HCT116 (cell line): ENCODE data around the gene RXRA. TPM values are rescaled to one million over a fixed set of nuclear protein-coding genes. Genes with fewer than 3 reads are reported as not detected.

ENCODE experiments used
- ATAC-seq: fragments of 200-7000 bp; cut with Tn5 transposase; 2 replicates; pipeline ENCODE4 v1.9.1; 2020; ENCODE audit warnings: mild to moderate bottlenecking, moderate library complexity
- BruUV-seq: library from RNA; stranded (reverse); fragments of 400-500 nt; replicated peaks from 2 replicates; lab custom pipeline; 2021; lab: Mats Ljungman, UMichigan
- CTCF ChIA-PET: fragments of 300-600 bp; sonication (Branson Sonifier 250); formaldehyde crosslinking; loops from one replicate; lab custom pipeline; 2021; ENCODE audit warnings: antibody characterized with exemption; lab: Charles Lee
- POLR2A ChIA-PET: fragments of 300-600, 350-600 bp; sonication (Branson Sonifier 250); formaldehyde crosslinking; loops from one replicate; lab custom pipeline; 2021; ENCODE audit warnings: antibody characterized with exemption; lab: Charles Lee
- RAD21 ChIA-PET, 2 experiments: fragments of 300-600 bp; sonication (Branson Sonifier 250); formaldehyde crosslinking; loops; one replicate each; lab custom pipeline; 2023; ENCODE audit warnings: low total read pairs in 2 of 2; ENCODE audit not compliant: uncharacterized antibody in 2 of 2, unreplicated experiment in 2 of 2, low non-redundant PET in 1 of 2; lab: Charles Lee
- DNase-seq: peaks from one replicate; pipeline ENCODE4 v3.0.0-alpha.2; 2010; ENCODE audit warnings: low read depth, low spot score
- H2AFZ ChIP-seq: fragments of 200-600 bp; shearing (Covaris generic), sonication (generic); 2 replicates; pipeline ENCODE4 v1.6.1; 2017; ENCODE audit warnings: low read depth, mixed run types, mixed read lengths, antibody characterized with exemption, low read length; ENCODE audit not compliant: poor library complexity, severe bottlenecking
- H3K27ac ChIP-seq: 2 replicates; pipeline ENCODE4 v1.5.1; 2012; ENCODE audit warnings: low read depth, low read length
- H3K27me3 ChIP-seq: fragments of 200-600 bp; sonication (generic); 2 replicates; pipeline ENCODE4 v1.6.1; 2016; ENCODE audit warnings: mixed run types, low read length, mixed read lengths; ENCODE audit not compliant: insufficient read depth
- H3K36me3 ChIP-seq, 2 experiments: fragments of 200-500 bp in 1 of 2; fragments of 200-600 bp in 1 of 2; sonication (Bioruptor generic) in 1 of 2; sonication (generic) in 1 of 2; 2 replicates each; pipeline versions ENCODE4 v1.5.1 to v1.6.1; 2014 to 2016; ENCODE audit warnings: low read length in 2 of 2, inconsistent platforms in 1 of 2, mixed read lengths in 1 of 2, mixed run types in 1 of 2; ENCODE audit not compliant: insufficient read depth in 2 of 2, control insufficient read depth in 1 of 2
- H3K4me1 ChIP-seq, 2 experiments: fragments of 200-600 bp in 1 of 2; sonication (generic) in 1 of 2; 2 replicates each; pipeline versions ENCODE4 v1.5.1 to v1.6.1; 2012 to 2017; ENCODE audit warnings: low read length in 2 of 2, inconsistent platforms in 1 of 2, mild to moderate bottlenecking in 1 of 2, mixed read lengths in 1 of 2, mixed run types in 1 of 2, moderate library complexity in 1 of 2; ENCODE audit not compliant: insufficient read depth in 2 of 2, control insufficient read depth in 1 of 2
- H3K4me2 ChIP-seq: fragments of 200-600 bp; sonication (generic); 2 replicates; pipeline ENCODE4 v1.6.1; 2017; ENCODE audit warnings: mixed run types, low read length, mixed read lengths
- H3K4me3 ChIP-seq, 2 experiments: fragments of 200-600 bp in 1 of 2; sonication (generic) in 1 of 2; replicated peaks in 1 of 2; 2 replicates each; pipeline ENCODE4 v1.5.1; 2011 to 2016; ENCODE audit warnings: low read length in 2 of 2, control low read depth in 1 of 2, low read depth in 1 of 2, mild to moderate bottlenecking in 1 of 2, mixed read lengths in 1 of 2, mixed run types in 1 of 2
- H3K79me2 ChIP-seq: fragments of 200-600 bp; sonication (generic); 2 replicates; pipeline ENCODE4 v1.6.1; 2017; ENCODE audit warnings: mild to moderate bottlenecking, mixed run types, low read length, moderate library complexity, mixed read lengths; ENCODE audit not compliant: insufficient read depth
- H3K9ac ChIP-seq: fragments of 200-600 bp; sonication (generic); 2 replicates; pipeline ENCODE4 v1.6.1; 2016; ENCODE audit warnings: low read length, mixed read lengths
- H3K9me2 ChIP-seq: fragments of 200-600 bp; sonication (generic), shearing (Covaris generic); 2 replicates; pipeline ENCODE4 v1.6.1; 2017; ENCODE audit warnings: mixed run types, mild to moderate bottlenecking, moderate library complexity; ENCODE audit not compliant: insufficient read depth
- H3K9me3 ChIP-seq, 2 experiments: fragments of 200-500 bp in 1 of 2; fragments of 200-600 bp in 1 of 2; sonication (Bioruptor generic) in 1 of 2; sonication (generic) in 1 of 2; 2 replicates each; pipeline ENCODE4 v1.6.1; 2014 to 2017; ENCODE audit warnings: low read length in 2 of 2, mixed read lengths in 2 of 2, inconsistent platforms in 1 of 2, low read depth in 1 of 2, mild to moderate bottlenecking in 1 of 2, mixed run types in 1 of 2, moderate library complexity in 1 of 2; ENCODE audit not compliant: control insufficient read depth in 1 of 2, insufficient read depth in 1 of 2
- H4K20me1 ChIP-seq: fragments of 200-600 bp; sonication (generic), shearing (Covaris generic); 2 replicates; pipeline ENCODE4 v1.6.1; 2017; ENCODE audit warnings: mixed run types, mild to moderate bottlenecking, moderate library complexity; ENCODE audit not compliant: insufficient read depth
- ATF3 ChIP-seq: IDR thresholded peaks from 2 replicates; pipeline ENCODE4 v1.6.1; 2012
- CEBPB ChIP-seq: IDR thresholded peaks from 2 replicates; pipeline ENCODE4 v1.6.1; 2012; ENCODE audit warnings: low read depth
- ELF1 ChIP-seq: IDR thresholded peaks from 2 replicates; pipeline ENCODE4 v1.6.1; 2012; ENCODE audit warnings: low read depth, borderline replicate concordance
- EZH2 ChIP-seq: fragments of 200-600 bp; sonication (generic); IDR thresholded peaks from 2 replicates; pipeline ENCODE4 v1.6.1; 2017; ENCODE audit warnings: antibody characterized with exemption, mixed run types
- EZH2phosphoT487 ChIP-seq: fragments of 200-600 bp; IDR thresholded peaks from 2 replicates; pipeline ENCODE4 v1.6.1; 2018; ENCODE audit warnings: antibody characterized with exemption, borderline replicate concordance
- RAD21 ChIP-seq: IDR thresholded peaks from 2 replicates; pipeline ENCODE4 v1.6.1; 2012; ENCODE audit warnings: low read depth, mild to moderate bottlenecking
- SIN3A ChIP-seq: IDR thresholded peaks from 2 replicates; pipeline ENCODE4 v1.6.1; 2012; ENCODE audit warnings: low read depth
- SP1 ChIP-seq: IDR thresholded peaks from 2 replicates; pipeline ENCODE4 v1.6.1; 2012; ENCODE audit warnings: low read depth
- SRF ChIP-seq: IDR thresholded peaks from 2 replicates; pipeline ENCODE4 v1.6.1; 2012; ENCODE audit warnings: low read depth
- YY1 ChIP-seq: IDR thresholded peaks from 2 replicates; pipeline ENCODE4 v1.6.1; 2011; ENCODE audit warnings: low read length, low read depth, moderate library complexity, mild to moderate bottlenecking; ENCODE audit not compliant: insufficient replicate concordance; ENCODE audit errors: extremely low read depth
- ZFX ChIP-seq: fragments of 450-650 bp; IDR thresholded peaks from 2 replicates; pipeline ENCODE4 v1.6.1; 2017
- ZNF274 ChIP-seq: fragments of 200-500 bp; sonication (Bioruptor generic); IDR thresholded peaks from 2 replicates; pipeline ENCODE4 v1.6.1; 2014; ENCODE audit warnings: mild to moderate bottlenecking, low read depth, low read length, inconsistent platforms
- intact Hi-C: fragments of 100-400 bp; cut with micrococcal nuclease; formaldehyde crosslinking; loops from 2 replicates; pipeline ENCODE4 v1.10.0; 2022
- total RNA-seq: library from RNA; stranded (reverse); gene quantifications from one replicate; pipeline ENCODE4 v1.2.1, GENCODE V29; 2021; ENCODE audit not compliant: unreplicated experiment
- TF ChIP-seq, protein P1 (sequence below): IDR thresholded peaks from 2 replicates; pipeline ENCODE4 v1.6.1; 2012
- TF ChIP-seq, protein P2 (sequence below), 3 experiments: fragments of 200-600 bp in 1 of 3; sonication (generic) in 1 of 3; IDR thresholded peaks in 2 of 3; conservative IDR thresholded peaks in 1 of 3; 2 replicates each; pipeline ENCODE4 v1.5.1; 2012 to 2017; ENCODE audit warnings: low read depth in 2 of 3, low read length in 2 of 3, antibody characterized with exemption in 1 of 3, borderline replicate concordance in 1 of 3, control low read depth in 1 of 3, mild to moderate bottlenecking in 1 of 3, mixed read lengths in 1 of 3, mixed run types in 1 of 3, moderate library complexity in 1 of 3; ENCODE audit not compliant: insufficient read depth in 1 of 3
- TF ChIP-seq, protein P3 (sequence below): IDR thresholded peaks from 2 replicates; pipeline ENCODE4 v1.6.1; 2011; ENCODE audit warnings: mild to moderate bottlenecking, low read length, moderate library complexity; ENCODE audit not compliant: insufficient replicate concordance; ENCODE audit errors: extremely low read depth

The RXRA gene
- total RNA-seq, 1 experiment from 2014 or later, result 43.9 TPM

DNA sequence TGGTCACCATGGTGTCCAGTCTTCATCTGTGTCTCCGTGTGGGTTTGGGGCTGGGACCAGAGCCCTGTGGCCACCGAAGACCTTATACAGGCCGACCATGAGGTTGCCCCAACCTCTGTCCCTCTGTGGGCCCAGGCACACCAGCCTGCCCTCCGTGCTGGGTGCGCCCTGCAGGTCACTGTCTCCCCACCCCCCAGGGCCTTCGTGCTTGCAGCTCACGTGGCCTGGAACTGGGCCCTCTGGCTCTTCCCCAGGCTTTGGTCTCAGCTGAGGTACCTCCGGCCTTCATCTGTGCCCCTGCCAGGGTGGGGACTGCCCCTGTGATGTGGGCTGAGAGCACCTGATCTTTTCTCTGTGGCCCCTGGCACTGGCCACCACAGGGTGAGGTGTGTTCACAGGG lies 92.1 kb downstream of the RXRA start:
- RAD21 ChIA-PET, result no interaction called here
- Histone ChIP-seq H2AFZ (no peak overlapping the region), H3K4me2 (no peak overlapping the region), H3K4me1 (peaks cover 17% of the 10 kb centered on the region in 2 experiments)
- ATAC-seq (no peak), DNase-seq (no peak)
- CTCF ChIA-PET, result no interaction called here
- TF ChIP-seq, protein P1, sequence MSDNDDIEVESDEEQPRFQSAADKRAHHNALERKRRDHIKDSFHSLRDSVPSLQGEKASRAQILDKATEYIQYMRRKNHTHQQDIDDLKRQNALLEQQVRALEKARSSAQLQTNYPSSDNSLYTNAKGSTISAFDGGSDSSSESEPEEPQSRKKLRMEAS, result no peak
- TF ChIP-seq ATF3, result no peak
- TF ChIP-seq, protein P2, sequence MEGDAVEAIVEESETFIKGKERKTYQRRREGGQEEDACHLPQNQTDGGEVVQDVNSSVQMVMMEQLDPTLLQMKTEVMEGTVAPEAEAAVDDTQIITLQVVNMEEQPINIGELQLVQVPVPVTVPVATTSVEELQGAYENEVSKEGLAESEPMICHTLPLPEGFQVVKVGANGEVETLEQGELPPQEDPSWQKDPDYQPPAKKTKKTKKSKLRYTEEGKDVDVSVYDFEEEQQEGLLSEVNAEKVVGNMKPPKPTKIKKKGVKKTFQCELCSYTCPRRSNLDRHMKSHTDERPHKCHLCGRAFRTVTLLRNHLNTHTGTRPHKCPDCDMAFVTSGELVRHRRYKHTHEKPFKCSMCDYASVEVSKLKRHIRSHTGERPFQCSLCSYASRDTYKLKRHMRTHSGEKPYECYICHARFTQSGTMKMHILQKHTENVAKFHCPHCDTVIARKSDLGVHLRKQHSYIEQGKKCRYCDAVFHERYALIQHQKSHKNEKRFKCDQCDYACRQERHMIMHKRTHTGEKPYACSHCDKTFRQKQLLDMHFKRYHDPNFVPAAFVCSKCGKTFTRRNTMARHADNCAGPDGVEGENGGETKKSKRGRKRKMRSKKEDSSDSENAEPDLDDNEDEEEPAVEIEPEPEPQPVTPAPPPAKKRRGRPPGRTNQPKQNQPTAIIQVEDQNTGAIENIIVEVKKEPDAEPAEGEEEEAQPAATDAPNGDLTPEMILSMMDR (IDR thresholded peaks at IDR 0.05 in 2 of 3, conservative IDR thresholded peaks at IDR 0.05 in 1 of 3; ENCODE audit: borderline replicate concordance in 1 of 3, insufficient read depth in 1 of 3, low read depth in 2 of 3, low read length in 2 of 3), result no peak
- TF ChIP-seq, protein P3, sequence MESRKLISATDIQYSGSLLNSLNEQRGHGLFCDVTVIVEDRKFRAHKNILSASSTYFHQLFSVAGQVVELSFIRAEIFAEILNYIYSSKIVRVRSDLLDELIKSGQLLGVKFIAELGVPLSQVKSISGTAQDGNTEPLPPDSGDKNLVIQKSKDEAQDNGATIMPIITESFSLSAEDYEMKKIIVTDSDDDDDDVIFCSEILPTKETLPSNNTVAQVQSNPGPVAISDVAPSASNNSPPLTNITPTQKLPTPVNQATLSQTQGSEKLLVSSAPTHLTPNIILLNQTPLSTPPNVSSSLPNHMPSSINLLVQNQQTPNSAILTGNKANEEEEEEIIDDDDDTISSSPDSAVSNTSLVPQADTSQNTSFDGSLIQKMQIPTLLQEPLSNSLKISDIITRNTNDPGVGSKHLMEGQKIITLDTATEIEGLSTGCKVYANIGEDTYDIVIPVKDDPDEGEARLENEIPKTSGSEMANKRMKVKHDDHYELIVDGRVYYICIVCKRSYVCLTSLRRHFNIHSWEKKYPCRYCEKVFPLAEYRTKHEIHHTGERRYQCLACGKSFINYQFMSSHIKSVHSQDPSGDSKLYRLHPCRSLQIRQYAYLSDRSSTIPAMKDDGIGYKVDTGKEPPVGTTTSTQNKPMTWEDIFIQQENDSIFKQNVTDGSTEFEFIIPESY, result no peak
- TF ChIP-seq RAD21, result no peak
- TF ChIP-seq SIN3A, result no peak
- no peak for TF ChIP-seq ZNF274
- no peak for TF ChIP-seq EZH2phosphoT487
- TF ChIP-seq ELF1, result no peak
- TF ChIP-seq YY1, result no peak
- no peak for TF ChIP-seq SRF
- no peak for TF ChIP-seq CEBPB
- TF ChIP-seq EZH2, result no peak
- TF ChIP-seq SP1, result no peak
- no peak for TF ChIP-seq ZFX
- TF ChIP-seq, all 23 proteins: peak for 0
- Histone ChIP-seq H3K36me3 (peaks cover 0 to 2% of the 10 kb centered on the region in 2 experiments; a peak in 1 of 4 replicates), H3K9me2 (no peaks in the 10 kb centered on the region), H4K20me1 (no peaks in the 10 kb centered on the region), H3K27me3 (no peaks in the 10 kb centered on the region), H3K79me2 (no peaks in the 10 kb centered on the region), H3K27ac (no peak overlapping the region), H3K4me3 (no peak overlapping the region), H3K9me3 (no peaks in the 10 kb centered on the region), H3K9ac (no peak overlapping the region)
- BruUV-seq, result no TSS peak
- POLR2A ChIA-PET, result no interaction called here
- intact Hi-C loops, result no loop called here
